NT2/D1 (cell line): ENCODE measurements around the gene TRMT2A.

ENCODE experiments used
- SUZ12 ChIP-seq: IDR thresholded peaks from 2 replicates; pipeline ENCODE4 v1.6.1; 2011; ENCODE audit not compliant: insufficient read length, insufficient read depth; ENCODE audit errors: extremely low read depth
- YY1 ChIP-seq: IDR thresholded peaks from 2 replicates; pipeline ENCODE4 v1.6.1; 2011; ENCODE audit not compliant: insufficient read length, insufficient read depth
- ZNF274 ChIP-seq: IDR thresholded peaks from 2 replicates; pipeline ENCODE4 v1.6.1; 2011; ENCODE audit warnings: mild to moderate bottlenecking, low read depth, low read length

GRCh38 chr22:20142711-20143621 lies 25.9 kb upstream of the TRMT2A start:
- TF ChIP-seq ZNF274 (no peak), YY1 (no peak), SUZ12 (no peak)
